Inflammatory macrophage treated with lipopolysaccharide for 1 hour (primary cell): Measurements from ENCODE around the gene GCH1.

Experiments
- DNase-seq, 2 donors: peaks; one replicate each; pipeline ENCODE4 v3.0.0-alpha.2; 2020 to 2022

Gene GCH1

DNA sequence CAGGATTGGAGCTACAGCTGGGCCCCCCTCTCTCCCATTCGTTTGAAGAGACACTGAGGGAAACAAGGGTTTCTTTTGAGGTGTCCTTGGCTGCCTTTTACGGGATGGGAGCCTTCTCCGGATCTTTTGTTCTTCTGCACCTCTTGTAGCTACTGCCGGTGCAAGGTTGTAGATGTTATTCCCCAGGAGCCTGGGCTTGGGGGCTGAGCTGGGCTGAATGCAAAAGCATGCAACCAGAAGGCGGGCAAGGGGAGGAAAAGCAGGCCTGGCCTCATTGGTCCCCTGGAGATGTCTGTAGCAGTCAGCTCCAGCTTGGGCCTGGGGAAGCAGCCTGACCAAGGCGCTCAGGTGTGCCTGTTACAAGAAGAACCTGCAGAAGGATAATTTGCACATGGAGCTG lies 110.3 kb downstream of the GCH1 start:
- DNase-seq, result no peak
